ENCODE data around the gene RETREG1.

Gene RETREG1

DNA sequence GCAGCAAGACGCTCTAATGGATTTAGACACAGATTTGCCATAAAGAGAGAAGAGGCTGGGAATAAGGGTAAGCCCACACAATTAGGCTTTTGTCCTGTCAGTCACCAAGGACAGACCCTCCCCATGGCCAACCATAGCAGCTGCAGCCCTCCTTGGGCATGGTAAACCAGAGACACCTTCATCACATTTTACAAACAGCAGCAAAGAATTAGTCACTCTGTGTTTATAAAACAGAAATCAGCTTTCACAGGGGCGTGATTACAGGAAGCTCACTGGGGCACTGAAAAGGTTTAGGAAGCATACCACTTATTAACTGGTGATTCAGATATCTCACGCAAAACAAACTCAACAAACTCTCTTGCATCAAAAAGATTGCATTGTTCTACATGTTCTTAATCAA, 113.9 kb downstream of the RETREG1 start:
- Histone ChIP-seq H3K4me3 (ENCODE audit: low read depth, low read length, poor library complexity, severe bottlenecking) (no peak overlapping the region), H3K4me2 (ENCODE audit: low read length) (no peak overlapping the region)
- no peak for TF ChIP-seq CTCF (IDR thresholded peaks at IDR 0.05; ENCODE audit: low read length)
- no peak for TF ChIP-seq EZH2 (IDR thresholded peaks at IDR 0.05; ENCODE audit: borderline replicate concordance, low read length)

GRCh38 chr5:16500024-16500423, 116.8 kb downstream of the RETREG1 start:
- H3K9ac ChIP-seq (ENCODE audit: low read length): no peak overlapping the region
- H3K27ac ChIP-seq (ENCODE audit: low read depth, low read length, poor library complexity, severe bottlenecking): no peak overlapping the region
- H3K4me2 ChIP-seq (ENCODE audit: low read length): no peak overlapping the region
- H3K9me3 ChIP-seq (ENCODE audit: low read length): no peaks in the 10 kb centered on the region
- TF ChIP-seq CTCF (IDR thresholded peaks at IDR 0.05; ENCODE audit: low read length): no peak
- no peak for TF ChIP-seq EZH2 (IDR thresholded peaks at IDR 0.05; ENCODE audit: borderline replicate concordance, low read length)
- no peaks in the 10 kb centered on the region for H3K79me2 ChIP-seq (ENCODE audit: insufficient read depth, low read length)
- no peaks in the 10 kb centered on the region for H3K9me2 ChIP-seq (ENCODE audit: low read depth, low read length)
- no peaks in the 10 kb centered on the region for H4K20me1 ChIP-seq (ENCODE audit: insufficient read depth, low read length)
- no peak overlapping the region for H2AFZ ChIP-seq (ENCODE audit: low read length)
- no peaks in the 10 kb centered on the region for H3K27me3 ChIP-seq (ENCODE audit: insufficient read depth, low read length)
- H3K36me3 ChIP-seq (ENCODE audit: insufficient read depth, low read length): no peaks in the 10 kb centered on the region
- no peak overlapping the region for H3K4me3 ChIP-seq (ENCODE audit: low read depth, low read length, poor library complexity, severe bottlenecking)
- H3F3A ChIP-seq (ENCODE audit: insufficient read depth, low read length): no peaks in the 10 kb centered on the region
- H3K4me1 ChIP-seq (ENCODE audit: insufficient read depth, low read length, severe bottlenecking): no peaks in the 10 kb centered on the region

More for the DNA sequence above, 113.9 kb downstream of the RETREG1 start:
- Histone ChIP-seq H3K27me3 (ENCODE audit: insufficient read depth, low read length) (no peaks in the 10 kb centered on the region), H3K27ac (ENCODE audit: low read depth, low read length, poor library complexity, severe bottlenecking) (no peak overlapping the region), H3K4me1 (ENCODE audit: insufficient read depth, low read length, severe bottlenecking) (no peaks in the 10 kb centered on the region), H3K9me2 (ENCODE audit: low read depth, low read length) (no peaks in the 10 kb centered on the region), H4K20me1 (ENCODE audit: insufficient read depth, low read length) (no peaks in the 10 kb centered on the region), H3K9ac (ENCODE audit: low read length) (no peak overlapping the region), H3K9me3 (ENCODE audit: low read length) (no peaks in the 10 kb centered on the region), H2AFZ (ENCODE audit: low read length) (no peak overlapping the region), H3K36me3 (ENCODE audit: insufficient read depth, low read length) (no peaks in the 10 kb centered on the region), H3K79me2 (ENCODE audit: insufficient read depth, low read length) (no peaks in the 10 kb centered on the region), H3F3A (ENCODE audit: insufficient read depth, low read length) (no peaks in the 10 kb centered on the region)

- H3K36me3 ChIP-seq (ENCODE audit: insufficient read depth, low read length): no peaks in the 10 kb centered on the region
- no peaks in the 10 kb centered on the region for H3K9me2 ChIP-seq (ENCODE audit: low read depth, low read length)
- H3K4me1 ChIP-seq (ENCODE audit: insufficient read depth, low read length, severe bottlenecking): no peaks in the 10 kb centered on the region
- H4K20me1 ChIP-seq (ENCODE audit: insufficient read depth, low read length): no peaks in the 10 kb centered on the region
- H3F3A ChIP-seq (ENCODE audit: insufficient read depth, low read length): no peaks in the 10 kb centered on the region
- H3K79me2 ChIP-seq (ENCODE audit: insufficient read depth, low read length): no peaks in the 10 kb centered on the region
- H2AFZ ChIP-seq (ENCODE audit: low read length): no peak overlapping the region
- no peak for TF ChIP-seq CTCF (IDR thresholded peaks at IDR 0.05; ENCODE audit: low read length)
- H3K27ac ChIP-seq (ENCODE audit: low read depth, low read length, poor library complexity, severe bottlenecking): no peak overlapping the region
- H3K4me3 ChIP-seq (ENCODE audit: low read depth, low read length, poor library complexity, severe bottlenecking): no peak overlapping the region
- no peak overlapping the region for H3K4me2 ChIP-seq (ENCODE audit: low read length)
- H3K9me3 ChIP-seq (ENCODE audit: low read length): no peaks in the 10 kb centered on the region; the same call in 1 of the 2 replicates
- H3K9ac ChIP-seq (ENCODE audit: low read length): no peak overlapping the region
- no peaks in the 10 kb centered on the region for H3K27me3 ChIP-seq (ENCODE audit: insufficient read depth, low read length)
Measured at GRCh38 chr5:16497546-16497945, 119.3 kb downstream of the RETREG1 start.
